GM12864 (cell line): ENCODE results near the gene SMARCAL1.

ENCODE experiments used
- DNase-seq: peaks from one replicate; pipeline ENCODE4 v3.0.0-alpha.2; 2011; ENCODE audit warnings: low read depth
- H3K4me3 ChIP-seq: 2 replicates; pipeline ENCODE4 v1.5.1; 2011; ENCODE audit warnings: mild to moderate bottlenecking, low read depth, low read length, control low read depth
- CTCF ChIP-seq: IDR thresholded peaks from 2 replicates; pipeline ENCODE4 v1.5.1; 2011; ENCODE audit warnings: low read depth, mild to moderate bottlenecking, moderate library complexity, low read length, control low read depth, inconsistent platforms; ENCODE audit errors: missing control alignments

Gene SMARCAL1

GRCh38 chr2:216406826-216407225 is 5.5 kb upstream of the SMARCAL1 start:
- no peak overlapping the region for H3K4me3 ChIP-seq
- DNase-seq = no peak
- TF ChIP-seq CTCF = no peak

GRCh38 chr2:216408426-216409290 is 3.6 kb upstream of the SMARCAL1 start:
- TF ChIP-seq CTCF = no peak
- DNase-seq = no peak

GRCh38 chr2:216410550-216410949 is 1.7 kb upstream of the SMARCAL1 start:
- DNase-seq = no peak
- TF ChIP-seq CTCF = no peak
- no peak overlapping the region for H3K4me3 ChIP-seq

More at GRCh38 chr2:216408426-216409290, 3.6 kb upstream of the SMARCAL1 start:
- H3K4me3 ChIP-seq = no peak overlapping the region

GRCh38 chr2:216413882-216414281 is 1.6 kb downstream of the SMARCAL1 start:
- no peak for TF ChIP-seq CTCF
- DNase-seq = no peak
- H3K4me3 ChIP-seq = no peak overlapping the region

- no peak for DNase-seq
- H3K4me3 ChIP-seq = no peak overlapping the region
- no peak for TF ChIP-seq CTCF
Measured at GRCh38 chr2:216414772-216415319, 2.6 kb downstream of the SMARCAL1 start.

GRCh38 chr2:216415541-216415940 is 3.3 kb downstream of the SMARCAL1 start:
- H3K4me3 ChIP-seq = no peak overlapping the region
- DNase-seq = no peak
- TF ChIP-seq CTCF = no peak
